ENCODE data around the gene CCSER2. TPM values are rescaled to one million over a fixed set of nuclear protein-coding genes. Genes with fewer than 3 reads are reported as not detected.

The CCSER2 gene
- total and polyA plus RNA-seq, 2 donors (not counting 1 experiment from before 2014, with no cell fraction given): 6.0 to 45.9 TPM

DNA sequence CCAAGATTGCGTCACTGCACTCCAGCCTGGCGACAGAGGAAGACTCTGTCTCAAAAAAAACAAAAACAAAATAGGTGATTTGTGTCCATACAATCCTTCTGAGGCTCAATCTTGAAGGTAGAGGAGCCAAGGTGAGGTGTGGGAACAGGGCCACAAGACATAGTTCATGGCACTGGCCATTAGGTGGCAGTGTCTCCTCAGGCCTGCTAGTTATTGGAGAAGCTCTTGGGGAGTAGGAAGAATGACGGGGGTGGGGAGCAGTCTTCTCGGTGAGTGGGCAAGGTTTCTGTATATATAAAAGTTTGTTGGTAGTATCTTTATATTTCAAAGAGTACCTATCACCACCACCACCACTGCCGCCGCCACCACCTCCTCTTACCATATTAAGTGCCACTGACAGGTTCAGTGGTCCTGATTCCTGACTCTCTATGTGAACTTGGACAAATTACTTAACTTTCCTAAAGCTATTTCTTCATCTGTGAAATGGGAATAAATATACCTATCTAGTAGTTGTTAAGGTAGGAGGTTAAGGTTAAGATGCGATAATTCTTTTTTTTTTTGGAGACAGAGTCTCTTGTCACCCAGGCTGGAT lies 24.0 kb downstream of the CCSER2 start:
- peaks cover 0 to 3% (median 0%) of the 10 kb centered on the region in 3 donors for H3K9me3 ChIP-seq (ENCODE audit: control extremely low read depth in 1 of 3, control insufficient read depth in 2 of 3, insufficient read depth in 1 of 3, low read length in 2 of 3)
- Mint-ChIP-seq H3K27me3 (no peaks in the 10 kb centered on the region), H3K4me3 (no peak overlapping the region), H3K27ac (no peak overlapping the region), H3K4me1 (peaks cover 13% of the 10 kb centered on the region), H3K9me3 (ENCODE audit: insufficient read depth) (no peaks in the 10 kb centered on the region)
- H4K20me1 ChIP-seq (ENCODE audit: control insufficient read depth, insufficient read depth, low read length, poor library complexity, severe bottlenecking): peaks cover 53% of the 10 kb centered on the region
- CTCF ChIA-PET: interaction anchor here (0.6 to 2.6 kb wide), 19 partner anchors 10 to 1777 kb away, joined by 3 to 16 read pairs (median 3); partner anchors contain the start of gene CCSER2
- no peaks in the 10 kb centered on the region for H3K27me3 ChIP-seq (replicated peaks in 1 of 4; ENCODE audit: control extremely low read depth in 1 of 4, control insufficient read depth in 3 of 4, insufficient read depth in 4 of 4, low read length in 3 of 4)
- POLR2A ChIA-PET: interaction anchor here (0.7 kb wide), 1 partner anchor 52 kb away, joined by 3 read pairs; no protein-coding TSS in a partner anchor
- no peak for TF ChIP-seq EZH2 (IDR thresholded peaks at IDR 0.05; ENCODE audit: borderline replicate concordance, insufficient read depth, low read depth, low read length, poor library complexity, severe bottlenecking)
- TF ChIP-seq, protein P1, sequence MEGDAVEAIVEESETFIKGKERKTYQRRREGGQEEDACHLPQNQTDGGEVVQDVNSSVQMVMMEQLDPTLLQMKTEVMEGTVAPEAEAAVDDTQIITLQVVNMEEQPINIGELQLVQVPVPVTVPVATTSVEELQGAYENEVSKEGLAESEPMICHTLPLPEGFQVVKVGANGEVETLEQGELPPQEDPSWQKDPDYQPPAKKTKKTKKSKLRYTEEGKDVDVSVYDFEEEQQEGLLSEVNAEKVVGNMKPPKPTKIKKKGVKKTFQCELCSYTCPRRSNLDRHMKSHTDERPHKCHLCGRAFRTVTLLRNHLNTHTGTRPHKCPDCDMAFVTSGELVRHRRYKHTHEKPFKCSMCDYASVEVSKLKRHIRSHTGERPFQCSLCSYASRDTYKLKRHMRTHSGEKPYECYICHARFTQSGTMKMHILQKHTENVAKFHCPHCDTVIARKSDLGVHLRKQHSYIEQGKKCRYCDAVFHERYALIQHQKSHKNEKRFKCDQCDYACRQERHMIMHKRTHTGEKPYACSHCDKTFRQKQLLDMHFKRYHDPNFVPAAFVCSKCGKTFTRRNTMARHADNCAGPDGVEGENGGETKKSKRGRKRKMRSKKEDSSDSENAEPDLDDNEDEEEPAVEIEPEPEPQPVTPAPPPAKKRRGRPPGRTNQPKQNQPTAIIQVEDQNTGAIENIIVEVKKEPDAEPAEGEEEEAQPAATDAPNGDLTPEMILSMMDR (IDR thresholded peaks at IDR 0.05): peak; percentile 78
- no peak overlapping the region for H3K27ac ChIP-seq (ENCODE audit: low read length in 2 of 2)
- ATAC-seq (ENCODE audit: low read depth) (peak; percentile 88), DNase-seq (peak; percentile 62)
- no peaks in the 10 kb centered on the region for H3K36me3 ChIP-seq (replicated peaks in 1 of 2; ENCODE audit: control extremely low read depth in 1 of 2, control insufficient read depth in 1 of 2, extremely low read depth in 1 of 2, insufficient read depth in 2 of 2, low read length in 1 of 2)
- H2AFZ ChIP-seq (ENCODE audit: insufficient read depth, low read depth, low read length, poor library complexity, severe bottlenecking): no peak overlapping the region
- no peaks in the 10 kb centered on the region for H3K4me1 ChIP-seq (ENCODE audit: control insufficient read depth in 2 of 2, insufficient read depth in 2 of 2, low read length in 2 of 2)
- H3K4me3 ChIP-seq (ENCODE audit: control extremely low read depth in 1 of 5, extremely low read depth in 1 of 5, insufficient read depth in 1 of 5, low read depth in 2 of 5, low read length in 4 of 5): no peak overlapping the region
- H3K9ac ChIP-seq (ENCODE audit: low read length): no peak overlapping the region
- H3K4me2 ChIP-seq (replicated peaks; ENCODE audit: low read depth, low read length, poor library complexity, severe bottlenecking): no peak overlapping the region
- intact Hi-C loops (cut with micrococcal nuclease): loop anchor here (1.0 kb wide), 1 partner anchor 185 kb away; no protein-coding TSS in a partner anchor
- H3K79me2 ChIP-seq (ENCODE audit: control insufficient read depth, insufficient read depth, low read length): peaks cover 57% of the 10 kb centered on the region
- WGBS (ENCODE audit: insufficient coverage): 100% methylated on average over 1 of the region's 7 CpGs
